ENCODE results near the gene HSPA14. TPM values are rescaled to one million over a fixed set of nuclear protein-coding genes. Genes with fewer than 3 reads are reported as not detected.

HSPA14 gene
- total RNA-seq, 1 experiment from 2014 or later, result 34.8 TPM

DNA sequence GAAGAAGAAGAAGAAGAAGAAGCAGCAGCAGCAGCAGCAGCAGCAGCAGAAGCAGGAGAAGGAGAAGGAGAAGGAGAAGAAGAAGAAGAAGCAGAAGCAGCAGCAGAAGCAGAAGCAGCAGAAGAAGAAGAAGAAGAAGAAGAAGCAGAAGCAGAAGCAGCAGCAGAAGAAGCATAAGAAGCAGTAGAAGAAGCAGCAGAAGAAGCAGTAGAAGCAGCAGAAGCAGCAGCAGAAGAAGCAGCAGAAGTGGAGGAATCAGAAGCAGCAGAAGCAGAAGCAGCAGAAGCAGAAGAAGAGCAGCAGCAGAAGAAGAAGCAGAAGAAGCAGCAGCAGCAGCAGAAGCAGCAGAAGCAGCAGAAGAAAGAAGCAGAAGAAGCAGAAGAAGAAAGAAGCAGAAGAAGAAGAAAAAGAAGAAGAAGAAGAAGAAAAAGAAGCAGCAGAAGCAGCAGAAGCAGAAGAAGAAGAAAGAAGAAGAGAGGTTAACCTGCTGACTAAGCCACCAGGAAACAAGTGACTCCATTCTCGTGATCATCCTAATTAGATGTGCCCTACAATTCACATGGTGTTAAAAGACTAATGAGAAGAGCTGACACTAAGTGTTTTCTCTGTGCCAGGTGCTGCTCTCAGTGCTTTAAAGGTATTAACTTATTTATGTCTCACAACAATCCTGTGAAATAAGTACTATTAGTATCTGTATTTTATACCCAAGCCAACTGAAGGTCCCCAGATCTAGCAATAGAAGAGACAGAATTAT, 11.9 kb upstream of the HSPA14 start:
- Histone ChIP-seq H3K9me2 (replicated peaks; ENCODE audit: insufficient read depth, low read length) (no peaks in the 10 kb centered on the region), H2AFZ (ENCODE audit: low read length) (no peak overlapping the region), H4K20me1 (ENCODE audit: insufficient read depth, low read depth, low read length) (no peaks in the 10 kb centered on the region), H3K4me2 (ENCODE audit: low read depth, low read length, poor library complexity, severe bottlenecking) (no peak overlapping the region), H3K9me3 (ENCODE audit: low read length) (no peaks in the 10 kb centered on the region), H3K79me2 (ENCODE audit: low read length) (no peaks in the 10 kb centered on the region), H3K36me3 (ENCODE audit: insufficient read depth, low read length) (no peaks in the 10 kb centered on the region), H3K4me3 (ENCODE audit: low read length) (no peak overlapping the region), H3K27me3 (ENCODE audit: low read length) (no peaks in the 10 kb centered on the region), H3K9ac (ENCODE audit: low read length) (no peak overlapping the region), H3K27ac (ENCODE audit: low read length) (no peak overlapping the region), H3K4me1 (ENCODE audit: low read length) (peaks cover 4% of the 10 kb centered on the region; the same call in 1 of the 2 replicates)
- no peak for DNase-seq

DNA sequence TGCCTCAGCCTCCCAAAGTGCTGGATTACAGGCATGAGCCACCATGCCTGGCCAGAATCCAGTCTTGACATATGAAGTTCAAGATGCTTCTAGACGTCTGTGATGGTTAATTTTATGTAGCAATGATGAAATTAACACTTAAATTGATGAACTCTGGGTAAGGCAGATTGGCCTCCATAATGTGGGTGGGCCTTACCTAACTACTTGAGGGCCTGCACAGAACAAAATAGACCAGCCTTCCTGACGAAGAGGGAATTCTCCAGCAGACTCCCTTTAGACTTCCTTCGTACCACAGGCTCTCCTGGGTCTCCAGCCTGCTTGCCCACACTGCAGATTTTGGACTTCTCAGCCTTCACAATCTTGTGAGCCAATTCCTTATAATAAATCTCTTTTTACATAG, 5.0 kb upstream of the HSPA14 start:
- no peak overlapping the region for H3K27ac ChIP-seq (ENCODE audit: low read length)
- no peaks in the 10 kb centered on the region for H3K36me3 ChIP-seq (ENCODE audit: insufficient read depth, low read length)
- H3K27me3 ChIP-seq (ENCODE audit: low read length), result no peaks in the 10 kb centered on the region
- H3K9me3 ChIP-seq (ENCODE audit: low read length), result no peaks in the 10 kb centered on the region
- peaks cover under 1% of the 10 kb centered on the region; the same call in 1 of the 2 replicates for H3K79me2 ChIP-seq (ENCODE audit: low read length)
- H3K9ac ChIP-seq (ENCODE audit: low read length), result no peak overlapping the region
- H3K9me2 ChIP-seq (replicated peaks; ENCODE audit: insufficient read depth, low read length), result no peaks in the 10 kb centered on the region
- no peak overlapping the region for H2AFZ ChIP-seq (ENCODE audit: low read length)
- DNase-seq, result no peak
- peaks cover 7% of the 10 kb centered on the region for H3K4me1 ChIP-seq (ENCODE audit: low read length)
- H4K20me1 ChIP-seq (ENCODE audit: insufficient read depth, low read depth, low read length), result no peaks in the 10 kb centered on the region
- no peak overlapping the region for H3K4me2 ChIP-seq (ENCODE audit: low read depth, low read length, poor library complexity, severe bottlenecking)
- no peak overlapping the region for H3K4me3 ChIP-seq (ENCODE audit: low read length)

DNA sequence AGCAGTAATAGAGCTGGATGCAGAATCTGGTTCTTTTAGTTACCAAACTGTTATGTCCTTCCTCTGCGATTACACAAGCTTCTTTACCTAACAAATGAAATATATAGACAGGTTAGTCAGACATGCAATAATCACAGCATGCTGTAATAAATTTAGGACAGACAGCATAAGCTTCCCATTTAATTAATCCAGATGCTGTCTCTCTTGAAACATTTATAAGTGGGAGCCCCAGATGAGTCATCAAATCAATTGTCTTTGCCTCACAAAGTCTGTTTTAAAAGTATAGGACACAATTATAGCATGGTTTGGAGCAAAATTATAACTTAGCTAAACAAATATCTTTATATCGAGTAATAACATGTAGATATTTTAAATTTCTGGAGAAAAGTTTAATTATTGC, 1.9 kb upstream of the HSPA14 start:
- Histone ChIP-seq H3K4me1 (ENCODE audit: low read length) (peaks cover 17% of the 10 kb centered on the region), H3K36me3 (ENCODE audit: insufficient read depth, low read length) (peaks cover 12% of the 10 kb centered on the region; the same call in 1 of the 2 replicates), H3K9me2 (replicated peaks; ENCODE audit: insufficient read depth, low read length) (no peaks in the 10 kb centered on the region), H3K9ac (ENCODE audit: low read length) (no peak overlapping the region), H3K4me3 (ENCODE audit: low read length) (no peak overlapping the region), H3K4me2 (ENCODE audit: low read depth, low read length, poor library complexity, severe bottlenecking) (no peak overlapping the region), H3K79me2 (ENCODE audit: low read length) (peaks cover 30% of the 10 kb centered on the region), H2AFZ (ENCODE audit: low read length) (no peak overlapping the region), H3K27ac (ENCODE audit: low read length) (no peak overlapping the region), H3K9me3 (ENCODE audit: low read length) (no peaks in the 10 kb centered on the region), H3K27me3 (ENCODE audit: low read length) (no peaks in the 10 kb centered on the region), H4K20me1 (ENCODE audit: insufficient read depth, low read depth, low read length) (peaks cover 6% of the 10 kb centered on the region; the same call in 1 of the 2 replicates)
- no peak for DNase-seq

DNA sequence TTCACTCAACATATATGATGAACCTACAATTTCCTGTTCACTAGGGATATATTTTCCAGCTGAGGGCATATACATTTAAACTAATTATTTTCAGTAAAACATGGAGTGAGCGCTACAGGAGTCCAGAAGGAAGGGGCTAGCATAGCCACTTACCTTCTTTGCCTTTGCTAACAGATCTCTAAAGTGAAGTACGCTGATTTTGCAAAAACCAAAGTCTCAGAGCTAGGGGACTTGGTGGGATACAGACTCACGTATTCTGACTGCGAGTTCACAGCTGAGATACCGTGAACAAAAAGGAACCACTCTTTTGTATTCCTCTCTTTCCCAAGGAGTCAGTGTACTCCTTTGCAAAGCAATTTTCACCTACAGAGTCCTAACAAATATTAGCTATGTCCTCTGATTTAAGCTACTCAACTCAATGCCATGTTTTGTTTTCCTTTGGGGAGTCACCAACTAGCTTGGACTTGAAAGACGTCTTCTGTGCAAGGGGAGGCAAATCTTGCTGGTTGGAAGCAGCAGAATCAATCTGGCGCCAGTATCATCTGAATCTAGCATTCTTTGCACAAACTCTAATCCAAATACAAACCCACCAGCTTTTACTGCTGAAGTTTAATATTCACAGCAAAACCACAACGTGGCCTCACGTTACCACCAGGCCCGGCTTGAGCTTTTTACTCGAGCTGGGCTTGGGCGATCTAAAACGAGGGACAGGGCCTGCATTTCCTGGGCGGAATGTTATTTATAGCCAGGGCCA, 926 bp upstream of the HSPA14 start:
- Histone ChIP-seq H3K4me3 (ENCODE audit: low read length) (peak overlapping the region; percentile 99), H4K20me1 (ENCODE audit: insufficient read depth, low read depth, low read length) (peaks cover 6% of the 10 kb centered on the region; the same call in 1 of the 2 replicates), H3K4me1 (ENCODE audit: low read length) (peaks cover 17% of the 10 kb centered on the region), H3K27ac (ENCODE audit: low read length) (no peak overlapping the region), H3K9me2 (replicated peaks; ENCODE audit: insufficient read depth, low read length) (no peaks in the 10 kb centered on the region), H3K36me3 (ENCODE audit: insufficient read depth, low read length) (peaks cover 22% of the 10 kb centered on the region; the same call in 1 of the 2 replicates), H3K9ac (ENCODE audit: low read length) (peak overlapping the region; percentile 75), H3K27me3 (ENCODE audit: low read length) (no peaks in the 10 kb centered on the region), H3K4me2 (ENCODE audit: low read depth, low read length, poor library complexity, severe bottlenecking) (peak overlapping the region; percentile 64), H3K9me3 (ENCODE audit: low read length) (no peaks in the 10 kb centered on the region), H3K79me2 (ENCODE audit: low read length) (peaks cover 40% of the 10 kb centered on the region), H2AFZ (ENCODE audit: low read length) (peak overlapping the region; percentile 42; the same call in 1 of the 2 replicates)
- no peak for DNase-seq

DNA sequence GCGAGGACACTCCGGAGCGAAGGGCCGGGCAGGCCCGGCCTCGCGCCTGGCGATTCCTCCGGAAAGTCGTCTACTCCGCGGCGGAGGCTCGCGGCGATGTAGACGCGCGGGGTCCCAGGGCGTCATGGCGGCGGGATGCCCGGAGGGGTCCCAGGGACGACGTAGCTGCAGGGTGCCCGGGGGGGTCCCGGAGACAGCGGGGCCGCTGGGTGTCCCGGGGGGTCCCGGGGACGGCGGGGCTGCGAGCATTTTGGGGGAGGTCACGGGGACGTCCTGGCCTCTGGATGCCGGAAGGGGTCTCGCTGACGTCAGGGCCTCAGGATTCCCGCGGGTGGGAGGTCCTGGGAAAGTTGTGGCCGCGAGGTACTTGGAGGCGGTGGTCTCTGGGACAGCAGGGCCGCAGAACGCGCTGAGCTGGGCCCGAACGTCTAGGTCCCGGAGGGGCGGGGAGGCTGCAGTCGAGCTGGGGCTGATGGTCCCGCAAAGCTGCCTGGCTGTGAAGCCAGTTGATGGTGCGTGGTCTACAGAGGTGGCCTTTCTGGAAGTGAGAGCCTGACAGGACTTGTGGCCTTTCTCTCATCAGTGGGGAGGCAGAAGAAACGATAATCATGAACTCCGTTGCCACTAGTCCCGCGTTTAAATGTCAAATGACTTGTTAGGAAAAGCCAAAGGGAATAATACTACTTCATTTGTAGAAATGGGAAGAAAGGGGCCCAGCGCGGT, 637 bp downstream of the HSPA14 start:
- peak; percentile 68 for DNase-seq
- no peaks in the 10 kb centered on the region for H3K9me2 ChIP-seq (replicated peaks; ENCODE audit: insufficient read depth, low read length)
- H3K9me3 ChIP-seq (ENCODE audit: low read length), result no peaks in the 10 kb centered on the region
- H3K27ac ChIP-seq (ENCODE audit: low read length), result peak overlapping the region; percentile 65
- peaks cover 10% of the 10 kb centered on the region; the same call in 1 of the 2 replicates for H4K20me1 ChIP-seq (ENCODE audit: insufficient read depth, low read depth, low read length)
- peaks cover 37% of the 10 kb centered on the region; the same call in 1 of the 2 replicates for H3K36me3 ChIP-seq (ENCODE audit: insufficient read depth, low read length)
- peaks cover 56% of the 10 kb centered on the region for H3K79me2 ChIP-seq (ENCODE audit: low read length)
- peak overlapping the region; percentile 88 for H3K4me2 ChIP-seq (ENCODE audit: low read depth, low read length, poor library complexity, severe bottlenecking)
- no peaks in the 10 kb centered on the region for H3K27me3 ChIP-seq (ENCODE audit: low read length)
- peak overlapping the region; percentile 89; the same call in 1 of the 2 replicates for H2AFZ ChIP-seq (ENCODE audit: low read length)
- H3K4me3 ChIP-seq (ENCODE audit: low read length), result peak overlapping the region; percentile 99
- H3K9ac ChIP-seq (ENCODE audit: low read length), result peak overlapping the region; percentile 99
- H3K4me1 ChIP-seq (ENCODE audit: low read length), result peaks cover 17% of the 10 kb centered on the region

- H3K27me3 ChIP-seq (ENCODE audit: low read length), result no peaks in the 10 kb centered on the region
- peaks cover 10% of the 10 kb centered on the region; the same call in 1 of the 2 replicates for H4K20me1 ChIP-seq (ENCODE audit: insufficient read depth, low read depth, low read length)
- H3K4me2 ChIP-seq (ENCODE audit: low read depth, low read length, poor library complexity, severe bottlenecking), result peak overlapping the region; percentile 88
- no peaks in the 10 kb centered on the region for H3K9me2 ChIP-seq (replicated peaks; ENCODE audit: insufficient read depth, low read length)
- H3K9ac ChIP-seq (ENCODE audit: low read length), result peak overlapping the region; percentile 99
- H3K4me1 ChIP-seq (ENCODE audit: low read length), result peaks cover 17% of the 10 kb centered on the region
- H2AFZ ChIP-seq (ENCODE audit: low read length), result no peak overlapping the region
- peaks cover 61% of the 10 kb centered on the region for H3K79me2 ChIP-seq (ENCODE audit: low read length)
- peak overlapping the region; percentile 65 for H3K27ac ChIP-seq (ENCODE audit: low read length)
- no peaks in the 10 kb centered on the region for H3K9me3 ChIP-seq (ENCODE audit: low read length)
- peak; percentile 70 for DNase-seq
- H3K36me3 ChIP-seq (ENCODE audit: insufficient read depth, low read length), result peaks cover 38% of the 10 kb centered on the region; the same call in 1 of the 2 replicates
- peak overlapping the region; percentile 99 for H3K4me3 ChIP-seq (ENCODE audit: low read length)
Measured at GRCh38 chr10:14839305-14839695, 1.2 kb downstream of the HSPA14 start.

DNA sequence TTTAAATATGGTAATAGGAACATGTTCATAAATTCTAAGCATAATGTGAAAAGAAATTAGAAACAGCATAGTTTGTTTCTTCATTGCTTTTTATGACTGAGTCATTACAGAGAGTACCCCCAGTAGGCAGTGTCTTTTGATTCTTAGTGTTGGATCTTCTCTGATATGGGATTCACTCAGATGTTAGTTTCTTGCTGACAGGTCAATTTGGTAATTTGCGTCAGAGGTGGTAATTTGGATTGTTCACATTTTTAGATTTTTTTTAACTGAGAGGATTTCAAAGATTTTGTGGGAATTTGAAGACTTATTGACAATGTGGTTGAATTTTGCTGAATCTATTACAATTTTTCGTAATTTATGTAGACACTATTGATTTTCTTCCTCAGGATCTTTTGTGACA, 2.1 kb downstream of the HSPA14 start:
- Histone ChIP-seq H2AFZ (ENCODE audit: low read length) (no peak overlapping the region), H3K4me2 (ENCODE audit: low read depth, low read length, poor library complexity, severe bottlenecking) (peak overlapping the region; percentile 5), H3K36me3 (ENCODE audit: insufficient read depth, low read length) (peaks cover 44% of the 10 kb centered on the region; the same call in 1 of the 2 replicates), H3K79me2 (ENCODE audit: low read length) (peaks cover 68% of the 10 kb centered on the region), H3K4me1 (ENCODE audit: low read length) (peaks cover 17% of the 10 kb centered on the region), H3K4me3 (ENCODE audit: low read length) (no peak overlapping the region), H3K9me3 (ENCODE audit: low read length) (no peaks in the 10 kb centered on the region), H3K9ac (ENCODE audit: low read length) (no peak overlapping the region), H3K9me2 (replicated peaks; ENCODE audit: insufficient read depth, low read length) (no peaks in the 10 kb centered on the region), H4K20me1 (ENCODE audit: insufficient read depth, low read depth, low read length) (peaks cover 10% of the 10 kb centered on the region; the same call in 1 of the 2 replicates), H3K27me3 (ENCODE audit: low read length) (no peaks in the 10 kb centered on the region), H3K27ac (ENCODE audit: low read length) (no peak overlapping the region)
- no peak for DNase-seq

Data from Karpas-422 (cell line).